Measurements from ENCODE around the gene ETS1.

ETS1 gene

DNA sequence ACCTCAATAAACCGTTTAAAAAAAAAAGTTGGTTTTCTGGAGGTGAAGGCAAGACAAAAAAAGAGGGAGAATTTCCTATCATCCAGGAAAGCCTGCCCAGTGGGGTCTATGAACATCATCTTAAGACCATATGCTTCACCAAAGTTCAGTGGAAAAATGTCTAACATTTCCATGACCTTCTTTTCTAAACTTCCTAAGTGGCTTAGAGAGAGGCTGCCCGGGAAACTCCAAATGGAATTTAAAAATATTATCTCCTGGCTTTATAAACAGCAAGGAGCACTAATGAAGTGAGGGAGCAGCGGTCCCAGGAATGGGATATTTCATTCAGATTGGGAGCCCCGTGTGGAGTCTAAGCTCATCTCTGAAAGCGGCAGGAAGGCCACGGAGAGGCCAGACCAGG is 46.9 kb downstream of the ETS1 start:
- no peak for DNase-seq (ENCODE audit: low read depth in 2 of 2)

DNA sequence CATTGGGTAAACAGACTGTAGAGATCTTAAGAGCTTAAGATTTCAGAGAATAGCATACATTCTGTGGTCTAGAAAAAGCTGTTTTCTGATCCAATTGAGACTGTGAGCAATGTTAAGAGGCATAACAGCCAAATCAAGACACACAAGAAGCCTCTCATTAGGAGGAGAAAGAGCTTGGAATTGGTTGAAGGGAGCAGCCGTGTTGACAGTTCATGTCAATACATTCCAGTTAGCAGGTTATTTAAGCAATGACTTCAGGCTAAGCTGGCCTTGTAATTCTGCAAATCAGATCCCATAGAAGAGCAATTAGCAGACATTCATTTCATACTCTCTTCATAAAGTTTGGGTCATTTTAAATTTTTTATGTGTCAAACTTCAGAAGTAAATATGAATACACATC is 50.9 kb downstream of the ETS1 start:
- no peak for DNase-seq (ENCODE audit: low read depth in 2 of 2)

DNA sequence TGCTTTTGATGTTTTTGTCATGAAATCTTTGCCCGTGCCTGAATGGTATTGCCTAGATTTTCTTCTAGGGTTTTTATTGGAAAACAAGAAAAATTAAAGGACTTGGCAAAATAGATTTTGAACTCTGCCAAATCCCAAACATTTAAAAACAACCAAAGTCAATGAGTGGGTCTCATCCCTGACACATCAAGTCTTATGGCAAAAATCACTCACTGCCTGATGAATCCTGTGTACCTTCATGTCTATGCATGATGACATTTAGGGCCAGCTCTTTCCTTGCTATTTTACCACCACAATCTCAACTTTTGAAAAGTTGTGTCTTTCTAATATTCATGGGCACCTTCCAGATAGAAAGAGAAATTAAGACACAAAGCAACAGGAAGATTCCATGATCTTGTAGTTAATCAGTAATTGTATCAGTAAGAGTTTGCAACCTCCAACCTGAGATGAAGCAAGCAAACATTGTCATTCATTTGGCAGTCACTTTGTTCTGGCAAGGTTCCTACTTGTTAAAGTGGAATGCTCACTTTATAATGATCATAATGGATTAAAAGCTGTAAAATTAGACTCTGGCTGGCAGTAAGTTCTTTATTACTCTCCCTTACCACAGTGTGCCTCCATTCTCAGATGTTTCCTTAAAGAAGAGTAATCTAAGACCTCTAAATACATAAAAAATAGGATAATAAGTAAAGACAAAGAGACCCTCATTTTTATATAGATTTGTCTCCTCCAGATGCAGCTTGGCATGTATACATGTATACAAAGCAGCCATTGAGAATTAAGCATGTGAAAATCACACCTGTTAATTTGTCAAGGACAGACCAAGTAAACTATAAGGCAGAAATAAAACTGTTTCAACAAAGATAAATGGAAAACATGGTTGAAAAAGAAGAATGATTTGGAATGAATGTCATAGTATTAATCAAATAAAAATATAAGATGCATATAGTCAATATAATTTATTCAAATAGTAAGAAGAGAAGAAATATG is 51.6 kb downstream of the ETS1 start:
- no peak for DNase-seq (ENCODE audit: low read depth in 2 of 2)

DNA sequence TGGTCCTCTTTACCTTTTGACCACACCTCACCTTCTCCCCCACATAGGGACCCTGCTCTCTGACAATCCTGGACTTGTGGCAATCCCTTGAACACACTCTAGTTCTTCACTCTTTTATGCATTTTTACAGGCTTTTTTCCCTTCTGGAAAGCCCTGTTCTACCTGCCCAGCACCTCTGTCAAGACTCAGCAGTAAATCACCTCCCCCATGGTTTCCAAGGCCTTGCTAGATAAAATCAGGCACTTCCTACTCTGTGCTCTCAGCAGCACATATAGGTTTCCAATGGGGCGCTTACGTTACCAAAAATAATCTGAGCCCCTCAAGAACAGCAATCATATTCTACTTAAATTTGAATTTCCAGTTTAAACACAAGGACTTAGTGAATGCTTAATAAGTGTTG is 53.9 kb downstream of the ETS1 start:
- no peak for DNase-seq (ENCODE audit: low read depth in 2 of 2)

DNA sequence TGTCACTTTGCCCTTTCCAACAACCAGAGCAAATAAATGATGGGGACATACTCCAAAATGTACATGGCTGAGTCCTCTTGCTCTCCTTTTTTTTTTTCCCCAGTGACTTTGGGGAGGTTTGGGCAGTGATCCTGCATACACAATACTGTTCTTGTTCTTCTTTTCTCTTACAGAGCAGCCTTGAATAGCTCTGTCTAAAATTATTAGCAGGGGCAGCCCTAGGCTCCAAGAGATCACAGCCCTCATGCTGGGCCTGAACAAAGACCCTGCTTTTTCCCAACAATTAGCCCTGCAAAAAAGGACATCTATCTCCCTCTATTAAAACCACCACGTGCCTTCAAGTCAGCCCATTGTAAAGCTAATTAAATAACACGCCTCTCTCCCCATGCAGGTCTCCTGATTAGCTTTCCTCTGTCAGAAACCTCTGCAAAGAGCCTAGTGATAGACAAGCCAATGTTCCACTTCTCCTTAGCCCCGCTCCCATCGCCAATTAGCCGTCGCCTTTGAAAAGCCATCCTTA is 54.7 kb downstream of the ETS1 start:
- no peak for DNase-seq (ENCODE audit: low read depth in 2 of 2)

DNA sequence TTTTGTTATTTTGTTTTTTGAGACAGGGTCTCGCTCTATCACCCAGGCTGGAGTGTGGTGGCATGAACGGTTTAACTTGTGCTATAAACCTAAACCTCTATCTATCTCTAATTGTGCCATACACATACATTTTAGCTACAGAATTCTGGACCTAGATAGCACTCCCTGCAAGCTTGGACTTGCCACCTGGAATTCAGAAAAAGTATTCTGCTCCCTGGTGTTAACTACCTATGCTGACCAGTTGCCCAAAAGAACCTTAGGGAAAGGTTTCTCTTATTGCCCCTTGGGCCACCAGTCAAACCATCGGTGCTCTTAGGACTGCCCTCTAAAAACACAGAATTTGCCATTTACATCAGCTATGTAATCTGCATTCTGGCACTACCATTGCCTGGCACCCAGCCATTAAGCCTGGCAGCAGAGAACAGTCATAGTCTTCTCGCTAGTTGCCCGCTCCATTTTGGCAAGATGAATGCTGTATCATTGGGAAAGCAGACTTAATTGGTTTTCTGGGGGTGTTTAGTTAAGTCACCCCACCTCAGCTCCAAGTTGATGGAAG is 55.3 kb downstream of the ETS1 start:
- DNase-seq (ENCODE audit: low read depth in 2 of 2) = no peak

DNA sequence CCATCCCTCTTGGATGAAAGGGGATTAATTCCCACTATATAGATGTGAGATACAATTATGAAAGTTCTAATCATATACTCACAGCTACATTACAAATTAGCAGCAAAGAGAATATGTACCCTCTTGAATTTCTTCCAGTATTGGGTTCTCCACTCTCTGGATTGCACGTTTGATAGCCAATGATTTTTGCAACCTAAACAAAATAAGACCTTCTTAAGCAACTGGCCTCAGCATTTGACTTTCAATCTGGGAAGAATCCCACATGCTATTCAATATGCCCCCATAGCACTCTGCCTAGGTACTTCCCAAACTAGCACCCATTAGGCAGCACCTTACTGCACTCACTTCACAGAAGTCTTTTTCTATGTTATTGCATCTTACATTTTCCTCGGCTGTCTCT is 55.8 kb downstream of the ETS1 start:
- DNase-seq (ENCODE audit: low read depth in 2 of 2) = no peak

DNA sequence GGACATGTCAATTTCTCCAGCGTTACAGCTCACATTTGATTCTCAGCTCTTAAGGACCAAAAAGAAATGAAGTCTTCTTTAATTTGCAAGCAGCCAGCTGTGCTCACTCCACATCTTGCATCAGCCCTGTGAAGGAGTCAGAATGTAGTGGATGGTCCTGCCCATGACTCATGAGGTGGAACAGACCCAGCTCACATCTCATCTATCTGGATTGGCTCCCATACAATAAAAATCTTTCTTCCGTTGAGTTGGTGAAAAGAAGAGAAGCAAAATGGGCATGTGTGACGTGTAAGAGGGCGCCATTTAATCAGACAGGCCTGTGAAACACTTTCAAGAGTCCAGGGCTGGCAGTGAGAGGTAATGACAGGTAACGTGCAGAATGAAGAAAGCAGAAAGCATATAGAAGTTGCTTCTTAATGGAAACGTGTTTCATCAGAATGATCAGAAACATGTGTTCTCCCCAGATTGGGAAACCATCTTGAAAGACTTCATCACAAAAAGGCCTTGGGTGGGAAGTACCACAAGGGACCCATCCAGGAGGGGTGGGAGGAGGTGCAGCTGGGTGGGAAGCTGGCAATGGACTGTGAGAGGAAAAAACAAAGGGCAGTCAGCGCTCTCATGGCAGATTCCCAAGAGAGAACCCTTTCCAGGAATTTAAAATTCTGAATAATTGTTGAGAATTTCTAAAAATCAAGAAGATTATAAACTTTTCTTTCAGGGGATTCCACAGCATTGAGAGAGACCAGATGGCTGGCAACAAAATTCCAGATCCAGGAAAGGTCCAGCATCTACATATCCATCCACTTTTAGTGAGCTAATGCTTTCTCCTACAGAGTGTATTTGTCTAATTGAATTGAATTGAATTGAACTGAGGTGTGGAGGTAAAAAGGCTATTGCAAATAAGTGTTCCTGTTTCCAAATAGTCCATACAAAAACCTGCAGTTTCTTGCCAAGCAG is 57.0 kb downstream of the ETS1 start:
- no peak for DNase-seq (ENCODE audit: low read depth in 2 of 2)

DNA sequence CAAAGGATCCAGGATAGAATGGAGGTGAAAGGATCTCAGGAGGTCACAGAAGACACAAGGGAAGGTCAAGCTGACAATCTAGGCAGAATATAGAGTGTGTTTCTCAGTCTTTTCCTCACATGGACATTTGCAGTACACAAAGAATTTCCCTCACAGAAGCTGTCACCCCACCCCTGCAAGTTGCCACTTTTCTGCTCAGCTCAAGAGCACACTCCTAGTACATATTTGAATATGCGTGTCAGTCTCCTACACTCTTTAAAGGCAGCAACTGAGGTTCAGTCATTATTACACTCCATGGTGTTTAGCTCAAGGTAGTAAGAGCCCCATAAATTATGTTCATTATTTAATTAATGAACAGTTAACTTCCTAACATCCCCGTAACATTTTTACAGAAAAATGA is 59.1 kb downstream of the ETS1 start:
- no peak for DNase-seq (ENCODE audit: low read depth in 2 of 2)

DNA sequence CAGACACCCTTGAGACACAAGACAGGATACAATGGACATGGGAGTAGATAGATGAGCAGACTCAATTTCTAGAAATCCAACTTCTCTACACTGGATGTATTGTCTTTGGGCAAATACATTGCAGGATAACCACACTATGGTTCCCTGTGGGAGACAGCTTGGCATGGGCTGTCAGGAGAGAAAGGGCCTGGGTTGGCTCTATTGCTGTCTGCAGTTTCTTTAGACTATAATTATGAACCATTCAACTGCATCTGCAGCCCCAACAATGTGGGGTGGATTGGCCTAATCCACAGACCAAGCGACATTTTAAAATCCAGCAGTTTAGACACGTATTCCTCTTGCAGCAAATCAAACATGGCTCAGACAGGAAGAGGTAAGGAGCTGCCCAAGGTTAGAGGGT is 60.3 kb downstream of the ETS1 start:
- DNase-seq (ENCODE audit: low read depth in 2 of 2) = no peak

DNA sequence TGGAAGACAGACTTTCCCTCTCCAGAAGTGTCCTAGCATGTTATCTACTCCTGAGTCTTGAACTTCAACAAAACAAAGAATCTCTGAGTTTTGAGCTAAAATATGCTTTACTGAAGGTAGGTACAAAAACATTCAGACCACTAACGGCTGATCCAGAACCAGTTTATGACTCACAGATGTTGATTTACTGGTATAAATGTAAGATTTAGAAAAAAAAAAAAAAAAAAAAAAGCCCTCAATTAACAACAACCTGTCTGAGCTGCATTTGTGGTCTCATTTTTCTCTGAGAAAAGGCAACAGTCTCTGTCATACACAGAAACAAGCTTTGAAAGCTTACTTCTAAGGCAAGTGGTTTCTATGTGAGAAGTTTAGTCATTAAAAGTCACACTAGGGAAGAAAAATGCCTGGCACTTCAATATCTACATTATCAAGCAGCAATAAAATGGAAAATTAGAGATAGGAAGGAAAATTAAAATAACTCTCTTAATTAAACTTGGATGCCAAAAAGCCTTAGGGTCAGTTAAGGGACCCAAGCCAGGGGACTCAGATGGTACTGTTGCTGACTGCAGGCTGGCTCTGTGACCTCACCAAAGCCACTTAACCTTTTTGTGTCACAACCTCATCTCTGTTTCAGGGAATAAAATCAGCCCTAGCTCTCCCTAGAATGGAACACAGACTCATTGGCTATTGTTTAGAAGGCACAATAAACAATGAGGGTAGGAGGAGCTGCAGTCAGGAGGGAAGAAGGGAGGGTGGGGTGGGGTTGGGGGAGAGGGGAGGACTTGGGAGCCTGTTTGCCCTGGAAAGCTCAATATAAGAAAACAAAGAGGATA is 61.7 kb downstream of the ETS1 start:
- no peak for DNase-seq (ENCODE audit: low read depth in 2 of 2)

DNA sequence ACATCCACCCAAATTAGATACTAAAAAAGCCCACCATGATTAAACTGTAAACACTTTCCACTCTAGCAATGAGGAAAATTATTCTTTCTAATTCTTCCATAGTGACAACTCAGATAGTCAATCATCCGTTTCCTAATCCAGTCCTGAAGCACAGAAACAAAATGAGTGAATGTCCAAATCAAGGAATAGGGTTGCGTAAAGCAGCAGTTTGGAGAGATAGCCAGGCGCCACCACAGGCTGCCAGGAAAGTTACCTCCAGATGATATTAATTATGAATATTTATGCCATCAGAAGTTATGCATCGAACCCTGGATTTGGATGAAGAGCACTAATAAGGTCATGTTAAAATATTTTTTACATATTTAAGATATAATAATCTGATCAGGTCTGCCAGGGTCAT is 63.2 kb downstream of the ETS1 start:
- DNase-seq (ENCODE audit: low read depth in 2 of 2) = no peak

DNA sequence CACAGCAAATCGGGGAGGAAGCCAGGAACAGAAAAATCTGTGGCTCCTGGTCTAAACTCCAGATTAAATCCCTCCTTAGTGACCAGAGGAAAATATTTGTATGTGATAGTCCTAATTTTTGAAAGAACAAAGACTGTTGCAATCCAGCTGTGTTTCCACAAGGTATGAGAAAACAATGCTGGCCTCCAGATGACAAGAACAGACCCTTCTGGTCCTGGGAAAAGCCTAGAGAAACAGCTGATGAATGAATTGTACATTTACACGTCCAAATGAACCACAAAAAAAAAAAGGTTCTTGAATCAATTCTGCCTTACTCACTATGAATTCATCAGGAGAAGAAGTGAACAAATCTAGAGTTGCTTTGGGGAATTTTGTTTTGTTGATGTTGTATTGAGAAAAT is 63.7 kb downstream of the ETS1 start:
- no peak for DNase-seq (ENCODE audit: low read depth in 2 of 2)

DNA sequence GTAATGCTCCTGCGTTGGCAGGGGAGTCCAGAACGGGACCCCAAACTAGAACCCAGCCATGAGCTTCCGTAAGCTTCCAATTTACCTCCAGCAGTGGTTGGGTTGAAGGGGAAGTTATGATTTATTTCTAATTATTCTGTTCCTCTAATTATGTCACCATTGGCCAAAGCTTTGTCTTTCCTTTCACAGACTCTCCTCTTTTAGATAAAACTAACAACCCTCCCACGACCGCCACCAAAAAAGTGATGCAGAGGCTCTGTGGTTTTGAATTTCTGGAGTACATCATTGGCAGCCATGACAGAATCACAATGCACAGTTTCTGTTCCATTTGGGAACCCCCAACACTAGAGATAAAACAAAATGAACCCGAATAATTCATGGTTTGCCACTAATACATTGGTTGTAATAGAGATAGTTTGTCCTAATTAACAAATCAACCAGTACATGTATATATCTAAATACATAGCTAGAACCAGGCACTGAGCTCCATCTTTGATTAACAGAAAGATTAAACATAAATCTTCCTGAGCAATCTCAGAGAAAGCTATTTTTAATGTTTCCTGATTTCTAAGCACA is 64.3 kb downstream of the ETS1 start:
- DNase-seq (ENCODE audit: low read depth in 2 of 2) = peak in 1 of 2 donors; percentile 54

DNA sequence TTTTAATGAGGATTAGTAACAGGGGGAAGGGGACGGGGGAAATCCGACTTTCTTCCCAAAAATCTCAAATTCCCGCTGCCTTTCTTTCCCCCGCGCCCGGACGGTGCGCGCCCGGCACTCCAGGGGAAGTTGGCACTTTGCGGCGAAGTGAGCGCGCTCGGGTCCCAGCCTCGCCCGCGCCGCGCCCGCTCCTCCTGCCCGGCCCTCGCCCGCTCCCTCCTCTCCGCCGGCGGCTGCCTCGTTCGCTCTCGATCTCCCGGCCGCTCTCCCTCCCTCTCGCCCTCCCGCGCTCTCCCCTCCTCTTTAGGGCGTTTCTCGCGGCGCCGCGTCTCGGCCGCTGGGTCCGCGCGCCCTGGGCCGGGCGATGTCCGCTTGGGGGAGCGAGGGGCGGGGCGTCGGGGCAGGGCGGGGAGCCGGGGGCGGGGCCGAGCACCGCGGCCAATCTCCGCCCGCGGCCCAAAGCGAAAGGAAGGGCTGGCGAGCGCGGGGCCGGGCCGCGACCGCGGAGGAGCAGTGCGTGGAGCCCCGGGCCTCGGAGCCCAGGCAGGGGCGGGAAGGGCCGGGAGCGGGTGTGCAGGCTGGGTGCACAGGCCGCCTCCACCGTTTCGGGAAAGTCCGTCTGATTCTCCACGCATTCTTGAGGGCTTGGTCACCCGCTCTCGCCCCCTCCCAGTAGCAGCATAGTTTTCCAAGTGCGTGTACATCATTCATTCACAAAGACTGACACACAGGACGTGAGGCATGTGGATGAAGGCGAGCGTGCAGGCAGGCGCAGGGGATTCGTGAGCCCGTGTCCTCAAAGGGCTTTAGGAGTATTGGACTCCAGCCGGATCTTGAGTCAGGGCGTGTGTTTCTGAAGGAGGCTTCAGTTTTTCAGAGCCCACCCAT is 65.1 kb downstream of the ETS1 start:
- peak; percentile 68 to 70 for DNase-seq (ENCODE audit: low read depth in 2 of 2)

DNA sequence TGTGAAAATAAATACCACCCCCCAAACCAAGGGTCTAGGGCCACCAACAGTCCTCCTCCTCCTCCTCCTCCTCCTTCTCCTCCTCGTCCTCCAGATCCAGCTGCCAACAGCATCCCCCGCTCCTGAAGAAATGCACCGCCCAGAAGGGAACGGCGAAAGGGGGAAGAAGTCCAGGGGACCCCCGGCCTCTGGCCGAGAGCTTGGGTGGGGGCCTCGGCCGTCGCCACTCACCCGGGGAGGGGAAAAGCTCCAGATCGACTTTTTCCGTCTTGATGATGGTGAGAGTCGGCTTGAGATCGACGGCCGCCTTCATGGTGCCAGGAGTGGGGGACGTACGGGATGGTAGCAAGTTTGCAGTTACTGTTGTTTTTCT is 65.7 kb downstream of the ETS1 start:
- no peak for DNase-seq (ENCODE audit: low read depth in 2 of 2)

DNA sequence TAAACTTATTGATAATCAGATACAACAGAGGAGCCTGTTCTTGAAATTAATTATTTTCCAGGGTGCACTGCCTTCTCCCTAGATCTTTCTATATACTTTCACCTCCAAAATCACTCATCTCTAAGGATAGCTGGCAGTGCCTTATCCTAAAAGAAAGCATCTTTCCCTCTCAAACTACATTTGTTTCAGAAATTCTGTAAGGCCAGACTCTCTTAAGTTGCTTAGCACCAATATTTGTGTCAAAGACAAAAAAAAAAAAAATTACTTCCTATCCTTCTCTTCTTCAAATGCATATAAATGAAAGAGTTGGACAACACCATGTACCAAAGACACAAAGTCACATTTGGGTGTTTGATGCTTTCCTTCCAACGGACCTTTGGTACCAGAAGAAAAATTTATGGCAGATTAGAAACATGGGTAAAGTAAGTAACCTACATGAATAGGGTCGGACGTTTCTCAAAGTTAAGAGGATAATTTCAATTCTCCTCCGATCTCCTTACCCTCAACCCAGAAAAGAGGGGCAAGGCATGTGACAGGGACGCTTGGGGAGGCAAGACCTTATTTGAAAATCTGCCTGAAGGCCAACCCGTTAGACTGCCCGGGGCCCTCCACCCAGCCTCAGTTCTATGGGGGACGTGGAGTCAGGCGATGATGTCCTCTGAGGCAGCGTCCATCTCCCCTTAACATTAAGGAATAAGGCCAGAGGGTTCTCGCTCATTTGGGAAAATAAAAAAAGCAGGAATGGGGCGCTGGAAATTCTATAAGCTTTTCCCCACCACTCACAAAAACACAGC is 66.3 kb downstream of the ETS1 start:
- DNase-seq (ENCODE audit: low read depth in 2 of 2) = no peak

DNA sequence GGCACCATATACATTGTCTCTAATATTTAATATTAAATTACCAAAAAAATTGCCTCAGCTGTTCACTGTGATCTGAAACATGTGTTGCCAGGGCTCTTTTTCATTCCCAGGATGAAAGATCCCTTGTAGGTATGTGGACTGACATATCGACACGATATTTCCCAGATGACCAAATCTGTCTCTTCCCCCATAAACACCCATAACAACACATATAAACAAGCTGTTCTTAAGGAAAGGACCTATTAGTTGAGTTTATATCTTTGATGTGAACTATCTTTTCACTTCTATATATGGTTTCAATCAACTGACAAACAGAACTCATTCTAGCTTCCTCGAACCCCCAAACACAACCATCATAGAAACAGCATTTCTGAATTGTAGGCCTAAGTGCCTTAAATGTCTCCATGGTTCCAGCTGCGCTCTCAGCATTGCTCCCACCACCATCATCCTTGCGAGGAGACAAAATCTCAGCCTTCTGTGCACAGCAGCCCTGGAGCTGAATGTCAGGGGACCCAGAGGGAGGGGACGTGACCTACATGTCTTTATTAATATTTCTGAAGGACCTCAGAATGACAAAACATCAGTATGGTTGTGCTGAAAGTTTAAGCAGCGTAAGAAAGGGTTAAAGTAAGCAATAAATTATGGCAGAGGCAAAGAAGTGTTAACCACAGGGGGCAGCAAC is 67.0 kb downstream of the ETS1 start:
- DNase-seq (ENCODE audit: low read depth in 2 of 2) = no peak

All from activated CD8-positive, alpha-beta memory T cell treated with anti-CD3 and anti-CD28 coated beads for 4 hours (primary cell).